NCI-H2081 (cell line): ENCODE results near the gene DIAPH1.

Experiments used
- DNase-seq, 2 experiments: peaks; one replicate each; lab custom pipeline; 2025; lab: John Stamatoyannopoulos, UW

The DIAPH1 gene

GRCh38 chr5:141560725-141561483 lies 57.9 kb downstream of the DIAPH1 start:
- peak; percentile 92 to 95 for DNase-seq

GRCh38 chr5:141560151-141560550 lies 58.6 kb downstream of the DIAPH1 start:
- DNase-seq: peak; percentile 24 to 63

DNA sequence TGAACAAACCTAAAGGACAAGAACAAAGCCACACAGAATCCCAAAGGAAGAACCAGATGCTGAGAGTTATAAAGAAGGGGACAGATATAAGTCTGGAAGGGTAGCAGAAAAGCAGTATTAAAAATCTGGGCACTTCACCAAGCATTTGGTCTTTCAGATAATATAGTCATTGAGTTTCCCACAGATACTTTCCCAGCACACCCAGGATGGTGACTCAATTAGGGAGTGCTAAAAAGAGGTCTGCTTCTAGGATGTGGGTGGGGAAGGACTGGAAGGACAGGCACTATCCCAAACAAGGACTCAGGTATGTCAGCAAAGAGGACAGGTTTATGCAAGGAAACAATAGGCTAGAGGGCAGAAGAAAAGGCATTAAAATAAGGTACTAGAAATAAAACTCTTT lies 59.3 kb downstream of the DIAPH1 start:
- DNase-seq: no peak

- no peak for DNase-seq
Observed at GRCh38 chr5:141558150-141558549, 60.6 kb downstream of the DIAPH1 start.

GRCh38 chr5:141557681-141558136 lies 61.1 kb downstream of the DIAPH1 start:
- DNase-seq: peak; percentile 84 to 91

DNA sequence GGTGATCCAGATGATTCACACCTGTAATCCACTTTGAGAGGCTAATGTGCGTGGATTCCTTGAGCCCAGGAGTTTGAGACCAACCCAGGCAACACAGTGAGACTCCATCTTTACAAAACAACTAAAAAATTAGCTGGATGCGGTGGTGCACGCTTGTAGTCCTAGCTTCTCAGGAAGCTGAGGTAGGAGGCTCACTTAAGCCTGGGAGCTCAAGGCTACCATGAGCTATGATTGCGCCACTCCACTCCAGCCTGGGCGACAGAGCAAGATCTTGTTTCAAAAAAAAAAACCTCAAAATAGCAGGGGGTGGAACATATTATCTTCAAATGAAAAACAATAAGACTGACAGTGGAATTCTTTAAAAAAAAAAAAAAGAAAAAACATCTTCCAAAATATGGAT lies 70.9 kb downstream of the DIAPH1 start:
- no peak for DNase-seq

DNA sequence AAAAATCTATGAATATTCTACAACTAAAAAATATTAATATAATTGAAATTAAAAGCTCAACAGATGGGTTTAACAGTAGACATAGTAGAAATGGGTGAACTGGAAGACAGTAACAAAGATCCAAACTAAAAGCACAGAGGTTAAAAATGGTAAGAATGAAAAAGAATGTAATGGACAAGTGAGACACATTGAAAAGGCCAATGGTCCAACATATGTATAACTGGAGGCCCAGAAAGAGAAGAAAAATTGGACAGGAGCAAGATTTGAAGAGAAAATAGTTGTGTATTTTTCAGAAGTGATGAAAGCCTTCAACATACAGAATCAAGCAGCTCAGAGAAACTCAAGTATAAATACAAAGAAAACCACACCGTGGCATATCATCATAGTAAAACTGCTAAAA lies 71.3 kb downstream of the DIAPH1 start:
- DNase-seq: no peak

GRCh38 chr5:141543053-141543452 lies 75.7 kb downstream of the DIAPH1 start:
- no peak for DNase-seq

- no peak for DNase-seq
Observed at GRCh38 chr5:141534492-141535213, 84.1 kb downstream of the DIAPH1 start.

DNA sequence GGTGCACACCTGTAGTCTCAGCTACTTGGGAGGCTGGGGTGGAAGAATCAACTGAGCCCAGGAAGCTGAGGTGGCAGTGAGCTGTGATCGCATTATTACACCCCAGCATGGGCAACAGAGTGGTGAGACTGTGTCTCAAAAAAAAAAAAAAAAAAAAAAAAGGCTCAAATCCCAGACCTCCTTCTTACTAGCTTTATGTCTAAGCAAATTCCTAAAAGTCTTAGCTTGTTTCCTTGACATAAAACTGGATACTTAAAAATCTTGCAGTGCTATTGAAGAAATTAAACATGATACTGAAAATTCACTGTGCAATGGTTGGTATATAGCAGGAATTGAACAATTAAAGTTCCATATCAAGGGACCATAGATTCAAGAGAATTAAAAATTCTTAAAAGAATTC lies 84.9 kb downstream of the DIAPH1 start:
- no peak for DNase-seq

- DNase-seq: no peak
Observed at GRCh38 chr5:141532726-141533125, 86.1 kb downstream of the DIAPH1 start.

DNA sequence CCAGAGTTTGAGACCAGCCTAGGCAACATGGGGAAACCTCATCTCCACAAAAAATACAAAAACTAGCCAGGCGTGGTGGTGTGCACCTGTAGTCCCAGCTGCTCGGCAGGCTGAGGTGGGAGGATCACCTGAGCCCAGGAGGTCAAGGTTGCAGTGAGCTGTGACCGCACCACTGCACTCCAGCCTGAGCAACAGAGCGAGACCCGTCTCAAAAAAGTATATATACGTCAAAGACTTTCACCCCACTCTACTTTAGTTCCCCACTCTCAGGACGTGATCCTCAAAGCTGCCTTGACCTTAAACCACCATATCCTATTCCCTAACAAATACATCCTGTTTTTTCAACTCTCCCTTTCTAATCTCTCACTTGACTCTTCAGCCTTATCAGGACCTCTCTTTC lies 88.9 kb downstream of the DIAPH1 start:
- no peak for DNase-seq

DNA sequence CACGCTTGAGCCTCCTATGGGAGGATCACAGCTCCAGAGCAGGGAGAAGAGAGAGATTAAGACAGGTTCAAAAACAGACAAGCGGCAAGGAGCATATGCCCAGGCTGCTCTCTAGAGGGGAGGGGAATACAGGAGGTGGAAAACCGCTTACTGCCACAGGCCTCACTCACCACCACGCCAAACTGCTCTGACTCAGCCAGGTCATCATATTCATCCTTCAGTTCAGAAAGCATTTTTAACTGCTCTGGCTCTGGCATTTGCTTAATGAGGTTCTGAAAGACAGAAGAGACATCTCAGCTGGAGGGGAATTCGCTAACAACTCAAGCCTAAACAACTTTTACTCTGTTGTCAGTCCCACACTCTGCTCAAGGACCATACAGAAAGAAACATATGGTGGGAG lies 89.8 kb downstream of the DIAPH1 start:
- DNase-seq: no peak

- no peak for DNase-seq
Observed at GRCh38 chr5:141528291-141528984, 90.4 kb downstream of the DIAPH1 start.

GRCh38 chr5:141527426-141527825 lies 91.4 kb downstream of the DIAPH1 start:
- DNase-seq: no peak

DNA sequence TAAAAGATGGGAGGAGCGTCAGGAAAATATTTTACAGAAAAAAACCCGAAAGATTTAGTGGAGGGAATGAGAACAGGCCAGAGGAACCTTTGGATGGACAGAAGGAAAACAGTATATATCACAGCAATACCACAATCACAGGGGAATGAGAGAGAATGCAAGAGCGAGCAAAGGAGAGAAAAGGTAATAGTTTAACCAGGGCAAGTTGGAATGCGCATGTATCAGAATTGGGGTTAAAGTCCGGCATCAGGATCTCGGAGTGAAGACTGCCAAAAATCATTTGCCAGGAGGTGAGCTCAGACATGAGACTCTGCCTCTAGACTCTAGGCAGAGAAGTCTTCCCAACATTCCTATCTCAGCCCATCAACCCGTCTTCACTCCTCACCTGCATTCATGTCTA lies 93.1 kb downstream of the DIAPH1 start:
- DNase-seq: no peak

- DNase-seq: peak; percentile 71 to 73
Observed at GRCh38 chr5:141524604-141525597, 93.9 kb downstream of the DIAPH1 start.

- no peak for DNase-seq
Observed at GRCh38 chr5:141523991-141524390, 94.8 kb downstream of the DIAPH1 start.

- no peak for DNase-seq
Observed at GRCh38 chr5:141522301-141522700, 96.5 kb downstream of the DIAPH1 start.

DNA sequence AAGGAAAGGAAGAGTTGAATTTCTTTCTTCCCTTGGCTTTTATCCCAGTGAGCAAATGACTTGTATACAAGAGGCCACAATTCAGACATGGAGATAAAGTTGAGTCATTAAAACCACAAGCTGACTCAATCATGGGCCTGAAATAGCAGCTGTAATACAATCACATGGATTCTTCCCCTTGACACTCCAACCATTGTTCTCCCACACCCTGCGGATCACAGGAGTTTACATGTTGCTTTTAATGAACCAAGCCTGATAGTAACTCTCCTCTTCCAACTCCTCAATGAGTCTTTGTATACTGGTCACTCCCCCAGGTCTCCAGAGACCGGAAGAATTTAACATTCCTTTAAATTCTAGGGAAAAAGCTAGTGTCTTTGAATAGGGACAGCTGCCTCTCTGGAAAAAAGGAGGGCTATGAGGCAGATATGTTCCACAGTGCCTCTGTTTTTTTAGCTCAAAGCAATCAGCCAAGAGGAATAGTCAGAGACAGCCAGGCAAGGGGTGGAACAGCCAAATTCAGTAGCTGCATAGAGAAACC lies 97.5 kb downstream of the DIAPH1 start:
- DNase-seq: peak; percentile 0 to 1
